Iris pigment epithelial cell (primary cell): ENCODE data around the gene SUMF1.
"Not testable (repeated sequence)": the region's sequence is repeated elsewhere in the genome, so short reads cannot be mapped to it uniquely, and the experiment has no call there.

Experiments
- DNase-seq: peaks from one replicate; pipeline ENCODE4 v3.0.0-alpha.2; 2011; ENCODE audit warnings: low read depth

Gene SUMF1

DNA sequence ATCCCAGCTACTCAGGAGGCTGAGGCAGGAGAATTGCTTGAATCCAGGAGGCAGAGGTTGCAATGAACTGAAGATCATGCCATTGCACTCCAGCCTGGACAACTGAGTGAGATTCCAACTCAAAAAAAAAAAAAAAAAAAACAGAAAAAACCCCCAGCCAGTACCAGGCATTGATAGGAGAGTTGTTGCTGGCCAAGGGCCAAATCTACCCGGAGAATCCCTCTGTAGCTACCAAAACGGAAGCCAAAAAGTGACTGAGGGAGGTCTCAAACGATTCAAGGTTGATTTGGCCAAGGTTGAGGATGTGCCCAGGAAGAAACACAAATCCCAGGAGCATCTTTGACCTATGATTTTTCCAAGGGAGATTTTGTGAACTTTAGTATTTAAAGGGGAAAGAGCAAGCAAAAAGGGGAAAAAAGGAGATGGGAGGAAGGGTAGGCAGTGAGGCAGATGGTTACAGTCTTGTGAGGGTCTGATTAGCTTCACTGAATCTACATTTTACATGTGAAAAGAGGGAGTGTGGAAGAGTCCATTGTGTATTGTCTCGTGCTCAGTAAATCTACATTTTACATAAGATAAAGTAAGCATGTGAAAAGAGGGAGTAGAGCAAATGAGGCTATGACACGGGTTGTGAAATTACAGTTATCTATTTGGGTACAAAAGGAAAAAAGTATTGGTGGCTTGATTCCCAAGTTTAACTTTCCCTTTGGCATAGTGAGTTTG lies 131.1 kb downstream of the SUMF1 start:
- no peak for DNase-seq

DNA sequence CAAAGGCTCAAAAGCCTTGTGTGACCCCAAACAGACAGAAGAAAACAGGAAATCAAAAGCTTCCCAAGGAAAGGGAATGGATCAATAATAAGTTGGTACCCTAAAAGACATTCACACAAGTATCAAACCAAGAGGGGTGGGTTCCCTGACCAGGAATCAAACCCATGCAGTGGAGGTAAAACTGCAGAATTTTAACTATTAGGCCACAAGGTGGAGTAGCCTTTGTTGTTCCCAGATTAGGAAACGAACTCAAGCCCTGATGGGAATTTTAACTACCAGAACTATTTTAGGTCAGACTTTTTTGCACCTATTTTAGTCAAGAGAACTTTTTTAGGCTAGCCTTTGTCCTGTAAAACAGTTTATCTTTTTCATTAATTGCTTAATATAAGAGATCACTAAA lies 132.5 kb downstream of the SUMF1 start:
- DNase-seq = no peak

DNA sequence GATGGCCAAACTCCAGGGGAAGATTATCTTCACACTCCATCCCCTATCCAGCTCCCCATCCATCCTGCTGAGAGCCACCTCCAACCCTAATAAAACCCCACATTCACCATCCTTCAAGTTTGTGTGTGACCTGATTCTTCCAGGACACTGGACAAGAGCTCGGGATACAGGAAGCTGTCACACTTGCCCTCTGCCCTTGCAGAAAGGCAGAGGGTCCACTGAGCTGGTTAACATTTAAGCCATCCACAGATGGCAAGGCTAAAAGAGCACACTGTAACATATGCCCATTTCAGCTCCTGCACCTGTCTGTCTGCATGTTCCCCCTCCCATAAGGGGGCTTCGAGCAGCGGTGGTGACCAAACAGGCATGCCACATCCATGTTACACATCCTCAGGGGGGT lies 134.1 kb downstream of the SUMF1 start:
- no peak for DNase-seq

DNA sequence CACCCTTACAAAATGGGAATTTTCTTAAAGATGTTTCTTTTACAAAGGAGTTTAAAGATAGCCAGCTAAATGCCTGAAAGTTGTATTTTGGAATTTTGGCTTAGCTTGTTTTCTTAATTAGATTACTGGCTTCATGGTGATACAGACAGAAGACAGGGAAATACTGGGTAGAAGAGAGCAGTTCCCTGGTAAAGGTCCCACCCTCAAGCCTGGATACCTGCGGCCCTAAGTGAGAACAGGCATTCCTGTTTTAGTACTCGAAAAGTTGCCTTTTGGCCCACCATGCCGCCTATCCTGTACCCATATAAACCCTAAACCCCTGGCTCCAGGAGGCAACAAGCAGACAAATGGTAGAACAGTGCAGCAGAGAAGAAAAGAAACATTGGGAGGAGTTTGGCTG lies 134.5 kb downstream of the SUMF1 start:
- no peak for DNase-seq

DNA sequence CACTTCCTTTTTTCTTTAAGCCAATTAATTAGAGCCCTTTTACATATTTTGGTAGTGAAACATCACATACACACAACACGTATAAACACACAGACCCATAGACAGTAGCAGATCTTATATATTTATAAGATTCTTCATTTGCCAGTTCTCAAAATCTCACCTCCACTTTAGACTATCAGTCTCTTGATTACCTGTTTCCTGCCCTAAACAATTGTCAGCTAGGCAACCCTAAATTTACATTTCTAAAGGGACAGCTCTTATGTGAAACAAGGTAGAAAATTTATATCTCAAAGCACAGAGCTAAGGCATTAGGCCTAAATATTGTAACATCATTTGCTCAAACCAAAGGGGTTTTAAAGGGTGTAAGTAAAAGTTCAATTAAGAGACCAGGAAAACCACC lies 135.0 kb downstream of the SUMF1 start:
- no peak for DNase-seq

DNA sequence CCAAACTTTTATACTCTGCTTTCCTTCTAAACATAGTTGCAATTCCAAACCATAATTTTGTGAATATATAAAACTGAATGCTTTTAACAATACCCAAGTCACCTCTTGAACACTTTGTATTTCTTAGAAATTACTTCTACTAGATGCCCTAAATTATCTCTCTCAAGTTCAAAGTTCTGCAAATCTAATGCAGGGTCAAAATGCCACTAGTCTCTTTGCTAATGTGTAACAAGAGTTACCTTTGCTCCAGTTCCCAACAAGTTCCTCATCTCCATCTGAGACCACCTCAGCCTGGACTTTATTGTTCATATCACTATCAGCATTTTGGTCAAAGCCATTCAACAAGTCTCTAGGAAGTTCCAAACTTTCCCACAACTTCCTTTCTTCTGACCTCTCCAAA lies 137.3 kb downstream of the SUMF1 start:
- not testable (repeated sequence) for DNase-seq

DNA sequence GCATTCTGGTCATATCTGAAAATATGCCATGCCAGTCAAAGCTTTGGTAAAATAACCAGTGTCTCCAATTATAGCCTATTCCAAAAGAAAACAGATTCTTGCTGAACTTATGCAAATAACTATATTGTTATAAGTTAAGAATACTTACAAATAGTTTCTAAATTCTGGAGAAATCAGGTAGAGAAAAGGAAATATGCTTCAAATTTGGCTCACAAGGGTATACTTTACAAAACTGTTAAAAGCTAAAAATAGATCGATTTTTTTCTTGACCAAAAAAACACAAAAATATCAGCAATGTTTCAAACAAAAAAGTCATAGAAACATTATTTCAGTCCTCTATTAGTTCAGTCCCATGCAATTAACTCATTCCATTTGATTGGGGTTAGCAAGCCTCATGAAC lies 140.2 kb downstream of the SUMF1 start:
- no peak for DNase-seq

DNA sequence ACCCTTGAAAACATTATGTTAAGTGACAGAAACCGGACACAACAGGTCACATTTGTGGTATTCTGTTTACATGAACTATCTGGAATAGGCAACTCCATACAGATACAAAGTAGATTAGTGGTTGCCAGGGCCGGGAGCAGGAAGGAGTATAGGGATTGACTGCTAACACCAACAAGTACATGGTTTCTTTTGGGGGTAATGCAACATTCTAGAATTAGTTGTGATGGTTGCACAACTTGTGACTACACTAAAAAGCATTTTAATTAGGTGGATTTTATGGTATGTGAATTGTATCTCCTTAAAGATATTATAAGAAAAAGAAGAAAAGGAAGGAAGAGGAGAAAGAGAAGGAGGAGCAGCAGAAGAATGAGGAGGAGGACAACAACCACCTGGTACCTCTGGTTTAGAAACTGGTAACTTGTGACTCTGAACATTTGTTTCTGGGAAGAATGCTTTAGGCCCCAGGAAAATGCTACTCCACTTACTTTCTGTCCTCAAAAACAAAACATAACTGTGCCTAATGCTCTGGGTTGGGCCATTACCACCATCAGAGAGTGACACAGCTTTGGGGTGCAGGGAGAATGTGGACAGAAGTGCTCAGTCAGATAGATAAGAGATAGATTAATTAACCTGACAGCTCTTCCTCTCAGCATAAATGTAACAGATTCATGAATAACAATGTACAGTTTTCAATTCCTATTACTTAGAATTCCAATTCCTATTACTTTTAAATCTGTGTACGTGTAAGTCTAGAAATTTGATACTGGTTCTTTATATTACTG lies 143.6 kb downstream of the SUMF1 start:
- DNase-seq = peak; percentile 56

DNA sequence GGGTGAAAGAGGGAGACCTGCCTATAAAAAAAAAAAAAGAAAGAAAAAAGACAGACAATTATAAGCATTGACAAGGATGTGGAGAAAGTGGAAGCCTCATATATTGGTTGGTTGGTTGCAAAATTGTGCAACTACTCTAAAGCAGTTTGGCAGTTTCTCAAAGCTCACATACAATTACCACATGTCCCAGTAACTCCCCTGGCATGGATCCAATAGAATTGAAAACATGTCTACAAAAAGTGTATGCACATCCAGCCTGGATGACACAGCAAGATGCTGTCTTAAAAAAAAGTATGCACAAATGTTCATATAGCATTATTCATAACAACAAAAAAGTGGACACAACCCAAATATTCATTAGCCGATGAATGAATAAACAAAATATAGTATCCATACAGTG lies 144.4 kb downstream of the SUMF1 start:
- DNase-seq = peak; percentile 96

DNA sequence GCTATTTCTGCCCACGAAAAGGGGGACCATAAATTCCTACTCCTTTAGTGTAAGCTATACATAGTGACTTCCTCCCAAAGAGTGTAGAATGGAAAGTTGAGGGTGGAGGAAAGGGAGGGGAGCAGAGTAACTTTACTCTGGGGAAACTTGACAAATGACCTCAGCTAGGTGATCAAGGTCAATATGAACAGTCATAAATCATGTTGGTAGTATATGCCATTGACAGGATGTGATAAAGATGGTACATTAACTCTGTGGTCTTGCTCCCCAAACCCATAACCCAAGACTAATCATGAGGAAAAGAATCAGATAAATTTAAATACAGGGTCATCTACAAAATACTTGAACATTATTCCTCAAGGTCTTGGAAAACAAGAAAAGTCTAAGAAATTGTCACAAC lies 145.3 kb downstream of the SUMF1 start:
- DNase-seq = no peak

DNA sequence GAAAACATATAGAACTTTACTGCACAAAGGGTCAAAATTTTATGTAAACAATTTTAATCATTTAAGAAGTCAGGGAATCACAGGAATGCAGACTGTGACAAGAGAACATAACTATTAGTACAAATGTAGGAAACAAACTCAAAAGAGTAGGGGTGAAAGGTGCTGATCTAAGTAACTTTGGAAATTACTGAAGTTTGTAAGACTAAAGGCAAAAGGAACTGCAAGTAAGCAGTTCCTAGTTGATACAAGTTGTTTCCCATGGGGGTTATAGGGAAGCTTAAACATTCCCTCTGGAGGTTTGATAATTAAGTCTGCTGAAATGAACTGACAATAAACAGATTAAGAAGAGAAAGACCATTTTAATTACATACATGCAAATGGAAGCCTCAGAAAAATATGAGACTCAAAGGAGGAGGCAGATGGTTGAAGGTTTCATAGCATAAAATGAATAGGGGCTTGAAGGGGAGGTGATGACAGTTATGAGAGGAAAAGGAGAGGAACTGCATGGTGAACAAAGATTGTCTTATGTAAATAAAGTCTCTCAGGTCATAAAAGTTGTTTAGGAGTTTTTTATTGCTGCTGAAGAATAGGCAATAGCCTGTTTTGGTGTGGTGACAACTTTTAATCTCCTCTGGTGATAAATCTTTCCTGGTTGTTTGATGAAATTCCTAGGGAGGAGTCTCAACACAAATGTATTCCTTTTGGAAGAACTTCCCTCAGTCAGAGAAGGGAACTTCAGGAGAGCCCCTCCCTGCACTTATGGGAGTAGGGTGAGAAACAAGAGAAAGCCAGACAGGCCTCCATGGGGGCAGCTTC lies 146.8 kb downstream of the SUMF1 start:
- no peak for DNase-seq

DNA sequence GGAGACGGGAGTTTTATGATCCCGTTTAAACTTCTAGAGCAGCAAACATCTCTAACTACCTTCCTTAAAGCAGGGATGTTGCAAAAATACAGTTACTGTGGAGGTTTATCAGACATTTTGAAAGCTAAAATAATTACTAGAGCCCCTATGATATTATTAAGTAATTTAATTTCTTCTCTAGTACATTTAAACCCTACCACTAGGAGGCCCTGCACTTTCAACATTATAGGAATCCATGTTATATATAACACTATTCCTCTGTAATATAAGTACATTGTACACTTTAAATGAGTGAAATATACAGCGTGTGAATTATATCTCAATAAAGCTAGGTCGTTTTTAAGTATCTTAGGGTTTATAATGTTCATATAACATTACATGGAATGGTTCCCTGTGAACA lies 152.4 kb downstream of the SUMF1 start:
- DNase-seq = peak; percentile 29

DNA sequence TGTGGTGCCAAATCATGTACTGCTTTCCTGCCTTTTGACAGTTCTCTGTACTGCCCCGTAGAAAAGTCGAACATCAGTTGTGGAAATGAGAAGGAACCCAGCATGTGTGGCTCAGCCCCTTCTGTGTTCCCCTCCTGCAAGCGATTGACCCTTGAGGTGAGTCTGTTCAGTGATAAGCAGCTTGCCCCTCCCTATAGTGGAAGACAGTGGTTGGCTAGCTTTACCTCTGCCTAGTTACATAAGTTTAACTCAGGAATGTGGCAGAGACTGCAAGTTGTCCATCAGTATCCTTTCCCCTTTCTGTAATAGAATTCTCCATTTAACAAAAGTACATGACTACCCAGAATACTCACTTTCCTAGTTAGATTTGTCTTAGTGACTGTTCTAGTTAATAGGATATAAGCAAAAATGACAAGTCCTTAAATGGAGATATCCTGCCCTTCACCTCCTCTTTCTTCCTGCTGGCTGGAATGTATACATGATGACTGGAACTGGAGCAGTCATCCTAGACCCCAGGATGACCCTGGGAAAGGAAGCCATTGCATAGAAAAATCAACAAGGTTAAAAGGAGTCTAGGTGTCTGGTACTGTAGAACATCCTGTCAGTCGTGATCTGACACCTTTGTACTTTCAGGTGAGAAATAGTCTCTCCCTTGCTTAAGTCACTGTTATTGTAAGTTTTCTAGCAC lies 153.3 kb downstream of the SUMF1 start:
- DNase-seq = peak; percentile 20

DNA sequence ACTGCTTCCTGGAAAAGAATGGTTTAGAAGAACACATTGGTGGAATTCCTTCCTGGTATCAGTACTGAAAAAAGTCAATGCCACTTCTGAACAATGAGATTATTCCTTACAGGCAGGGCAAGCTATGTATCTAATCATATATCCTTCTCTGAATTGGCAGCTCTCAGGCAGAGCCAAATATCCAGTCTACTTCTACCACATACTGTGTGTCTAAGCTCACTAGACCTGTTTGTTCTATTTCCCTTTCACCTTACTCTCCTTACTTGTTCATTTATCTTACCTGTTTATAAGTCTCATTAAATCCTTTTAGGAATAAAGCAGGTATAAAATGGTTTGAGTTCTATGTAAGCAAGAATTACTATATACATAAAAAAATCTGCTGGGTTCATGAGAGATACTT lies 155.6 kb downstream of the SUMF1 start:
- DNase-seq = no peak
